Suppressor macrophage treated with lipopolysaccharide for 4 hours (primary cell): ENCODE results near the gene LCN1.
"Not testable (repeated sequence)": the region's sequence is repeated elsewhere in the genome, so short reads cannot be mapped to it uniquely, and the experiment has no call there.

ENCODE experiments used
- DNase-seq: peaks from one replicate; pipeline ENCODE4 v3.0.0-alpha.2; 2020

Gene LCN1

DNA sequence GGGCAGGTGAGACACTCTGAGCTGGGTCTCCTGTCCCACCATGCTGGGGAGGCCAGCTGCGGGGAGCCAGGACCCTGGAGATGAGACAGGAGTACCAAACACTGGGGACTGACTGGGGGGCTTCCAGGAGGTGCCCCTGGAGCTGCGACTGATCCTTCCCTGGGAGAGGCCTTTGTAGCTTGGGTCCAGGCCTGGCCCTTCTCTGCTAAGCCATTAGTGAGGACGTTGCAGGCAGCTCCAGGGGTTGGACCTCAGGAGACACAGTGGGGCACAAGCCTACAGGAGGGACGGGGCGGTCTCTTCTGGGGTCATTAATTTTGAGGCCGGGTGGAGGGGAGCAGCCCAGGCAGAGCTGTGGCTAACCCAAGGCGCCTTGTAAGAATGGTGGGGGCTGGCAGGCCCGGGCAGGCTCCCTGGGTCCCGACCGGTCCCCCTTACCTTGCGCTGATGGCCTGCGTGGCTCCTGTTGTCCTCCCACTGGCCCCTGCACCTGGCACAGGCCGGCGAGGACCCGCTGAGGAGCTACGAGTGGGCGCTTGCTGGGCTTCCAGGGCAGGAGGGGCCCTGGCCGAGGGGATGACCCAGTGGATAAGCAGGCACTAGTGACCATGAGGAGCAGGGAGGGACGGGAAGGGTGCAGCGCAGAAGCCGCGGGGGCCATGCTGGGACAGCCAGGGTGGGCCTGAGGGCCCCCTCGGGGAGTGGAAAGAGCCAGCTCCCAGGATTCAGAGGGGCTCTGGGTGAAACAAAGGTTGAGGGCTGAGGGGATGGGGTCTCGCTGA lies 15.6 kb upstream of the LCN1 start:
- no peak for DNase-seq

DNA sequence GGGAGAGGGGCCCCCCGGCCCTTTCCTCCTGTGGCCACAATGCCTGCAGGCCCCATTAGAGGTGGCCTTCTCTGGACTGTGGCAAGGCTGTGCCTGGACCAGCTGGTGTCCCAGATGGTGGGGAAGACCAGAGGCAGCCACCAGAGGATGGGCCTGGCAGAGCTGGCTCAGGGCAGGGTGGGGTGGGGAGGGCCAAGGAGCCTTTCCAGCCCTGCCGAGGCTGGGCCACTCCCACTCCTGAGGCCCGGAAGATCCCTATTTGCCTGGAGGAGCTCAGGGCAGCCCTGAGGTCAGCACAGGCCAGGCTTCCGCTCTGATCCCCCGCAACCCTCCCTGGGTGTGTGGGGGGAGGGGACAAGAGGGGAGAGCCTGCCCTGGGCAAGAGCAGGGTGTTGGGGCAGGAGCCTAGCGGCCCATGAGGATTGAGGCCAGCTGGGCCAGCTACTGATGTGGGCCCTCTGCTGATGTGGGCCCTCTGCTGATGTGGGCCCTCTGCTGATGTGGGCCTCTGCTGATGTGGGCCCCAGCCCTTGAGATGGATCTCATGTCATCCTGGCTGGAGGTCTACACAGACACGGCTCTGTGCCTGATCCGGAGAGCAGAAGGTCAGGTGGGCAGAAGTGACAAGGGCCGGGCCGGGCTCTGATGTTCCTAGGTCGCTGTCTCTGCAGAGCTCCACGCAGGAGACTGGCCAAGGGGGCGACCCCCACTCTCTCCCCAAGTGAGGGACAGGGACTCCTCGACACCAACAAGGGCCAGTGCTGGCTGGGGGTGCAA lies 14.7 kb upstream of the LCN1 start:
- no peak for DNase-seq

DNA sequence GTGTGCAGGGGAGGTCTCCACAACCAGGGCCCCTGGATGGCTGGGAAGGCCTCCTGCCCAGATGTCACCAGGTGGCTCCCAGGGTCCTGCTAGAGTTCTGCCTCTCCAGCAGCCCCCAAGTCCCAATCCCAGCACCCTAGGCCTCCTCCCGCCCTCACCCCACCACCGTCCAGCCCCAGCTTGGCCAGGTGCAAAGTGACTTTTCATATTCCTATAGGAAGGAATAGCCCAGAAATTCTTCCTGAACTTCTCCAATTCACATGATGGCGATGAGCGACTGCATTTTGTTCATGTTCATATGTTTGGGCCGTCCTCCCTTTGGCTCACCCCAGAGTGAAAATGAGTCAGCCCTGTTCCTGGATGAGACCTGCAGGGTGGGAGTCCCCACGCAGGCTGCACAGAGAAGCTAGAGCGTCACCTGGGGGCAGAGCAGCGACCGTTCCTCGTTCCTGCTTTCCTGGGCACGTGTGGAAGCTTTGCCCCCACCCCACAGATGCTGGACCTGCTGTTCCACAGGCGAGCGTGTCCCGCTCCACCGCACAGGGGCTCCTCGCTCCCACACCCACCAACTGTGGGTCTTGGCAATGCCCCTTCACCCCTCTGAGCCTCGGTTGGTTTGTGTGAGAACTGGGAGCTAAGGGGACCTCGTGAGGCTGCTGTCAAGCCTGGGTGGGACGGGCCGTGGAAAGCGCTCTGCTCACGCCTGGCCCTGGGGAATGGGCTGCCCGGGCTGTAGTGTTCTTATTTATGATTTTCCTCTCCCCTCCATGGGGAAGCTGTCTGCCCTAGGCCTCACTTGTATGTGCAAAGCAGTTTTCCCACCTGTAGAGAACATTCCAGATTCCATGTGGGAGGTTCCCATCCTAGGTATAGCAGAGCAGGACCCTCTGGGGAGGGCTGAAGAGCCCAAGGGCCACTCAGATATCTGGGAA lies 13.9 kb upstream of the LCN1 start:
- DNase-seq = no peak

DNA sequence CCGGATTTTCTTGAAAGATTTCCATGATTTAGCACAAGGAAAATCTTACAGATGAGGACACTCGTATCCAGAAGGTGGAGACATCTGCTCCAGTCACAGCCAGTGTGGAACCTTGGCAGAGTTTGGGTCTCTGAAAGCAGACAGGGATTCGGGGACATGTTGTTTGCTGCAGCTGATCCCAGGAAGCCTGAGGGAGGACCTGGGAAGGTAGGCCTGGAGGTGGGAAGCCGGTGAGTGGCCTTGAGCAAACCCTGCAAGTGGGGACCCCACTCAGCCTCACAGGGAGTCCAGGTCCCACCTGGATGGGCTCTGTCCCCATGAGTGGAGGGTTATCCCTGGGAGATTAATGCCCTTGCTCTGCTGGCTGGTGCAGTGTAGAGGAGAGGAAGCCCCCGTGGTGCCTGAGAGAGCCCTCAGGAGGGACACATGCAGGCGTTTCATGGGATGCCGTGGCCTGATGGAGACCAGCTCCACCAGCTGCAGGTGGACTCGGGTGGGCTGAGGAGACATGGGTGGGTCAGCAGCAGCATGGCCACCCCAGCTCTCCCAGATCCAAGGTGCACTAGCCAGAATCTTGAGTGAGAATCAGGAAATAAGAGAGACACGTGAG lies 12.9 kb upstream of the LCN1 start:
- DNase-seq = no peak

DNA sequence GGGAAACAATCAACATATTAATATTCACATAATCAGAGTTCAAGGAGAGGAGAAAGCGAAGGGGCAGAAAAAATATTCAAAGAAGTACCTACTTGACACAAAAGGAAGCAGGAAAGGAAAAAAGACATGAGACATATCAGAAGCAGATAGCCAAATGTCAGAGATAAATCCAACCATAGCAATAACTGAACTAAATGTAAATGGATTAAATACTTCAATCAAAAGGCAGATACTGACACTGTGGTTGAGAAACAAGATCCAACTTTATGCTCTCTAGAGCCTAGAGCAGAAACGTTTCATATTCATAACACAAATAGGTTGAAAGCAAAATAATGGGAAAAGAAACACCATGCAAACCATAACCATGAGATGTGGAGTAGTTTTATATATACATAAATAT lies 11.8 kb upstream of the LCN1 start:
- no peak for DNase-seq

DNA sequence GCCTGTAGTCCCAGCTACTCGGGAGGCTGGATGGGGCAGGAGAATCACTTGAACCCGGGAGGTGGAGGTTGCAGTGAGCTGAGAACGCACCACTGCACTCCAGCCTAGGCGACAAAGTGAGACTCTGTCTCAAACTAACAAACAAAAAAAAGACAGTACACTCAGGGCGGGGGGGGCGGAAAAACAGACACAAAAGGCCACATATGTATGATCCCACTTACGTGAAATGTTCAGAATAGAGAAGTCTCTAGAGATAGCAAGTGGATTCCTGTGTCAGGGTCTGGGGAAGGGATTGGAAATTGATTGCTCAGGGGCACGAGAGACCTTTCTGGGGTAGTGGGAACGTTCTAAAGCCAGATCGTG lies 9.0 kb upstream of the LCN1 start:
- no peak for DNase-seq

DNA sequence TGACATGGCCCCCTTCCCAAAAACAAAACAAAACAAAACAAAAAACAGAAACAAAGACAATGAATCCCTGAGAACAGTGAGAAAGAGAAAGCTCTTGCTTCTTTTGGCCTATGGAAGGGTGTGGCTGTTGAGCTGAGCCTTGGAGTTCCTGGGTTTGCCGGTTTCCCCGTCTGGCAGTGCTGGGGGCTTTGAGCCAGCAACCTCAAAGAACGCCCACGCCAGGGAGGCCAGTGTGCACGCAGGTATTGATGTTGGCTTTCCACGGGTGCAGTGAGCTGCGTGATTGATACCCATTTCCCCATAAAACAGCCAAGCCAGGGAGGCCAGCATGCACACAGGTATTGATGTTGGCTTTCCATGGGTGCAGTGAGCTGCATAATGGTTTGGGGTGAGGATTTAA lies 8.3 kb upstream of the LCN1 start:
- DNase-seq = no peak

DNA sequence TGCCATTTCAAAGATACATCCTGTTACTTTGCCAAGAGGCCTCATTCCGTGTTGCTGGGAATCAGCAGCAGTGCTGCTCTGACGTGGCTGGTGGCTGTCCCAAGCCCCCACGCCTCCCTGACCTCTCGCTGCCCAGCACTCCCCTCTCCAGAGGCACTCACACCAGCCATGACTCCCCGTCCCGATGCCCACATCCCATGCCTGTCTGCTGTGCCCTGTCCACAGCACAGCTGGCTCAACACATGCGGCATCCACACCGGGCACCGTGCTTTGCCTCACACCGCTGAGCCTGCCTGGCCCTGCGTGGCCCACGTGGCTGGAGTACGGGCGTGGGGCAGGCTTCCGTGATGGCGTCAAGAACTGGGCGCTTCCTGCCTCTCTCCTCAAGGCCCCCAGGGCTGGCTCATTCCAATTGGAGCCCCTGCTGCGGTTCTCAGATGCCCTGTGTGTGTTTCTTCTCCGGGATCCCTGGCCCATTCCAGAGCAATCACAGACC lies 7.8 kb upstream of the LCN1 start:
- DNase-seq = no peak

DNA sequence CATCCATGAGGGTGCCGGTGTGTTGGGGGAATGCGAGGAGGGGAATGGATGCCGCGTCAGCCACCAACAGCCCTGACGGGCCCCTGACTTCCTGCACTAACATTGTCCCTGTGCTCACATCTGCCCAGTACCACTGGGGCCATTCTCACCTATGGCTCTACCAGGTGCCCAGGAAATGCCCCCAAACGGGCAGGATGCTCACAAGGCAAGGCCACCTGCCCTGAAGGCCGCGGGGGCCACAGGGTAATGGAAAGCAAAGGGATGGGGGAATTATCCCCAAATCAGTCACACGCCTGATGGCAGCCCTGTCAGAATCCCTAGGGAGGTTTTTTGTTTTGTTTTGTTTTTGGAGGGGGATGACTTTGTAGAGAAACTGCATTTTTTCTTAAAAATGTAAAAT lies 7.3 kb upstream of the LCN1 start:
- not testable (repeated sequence) for DNase-seq

DNA sequence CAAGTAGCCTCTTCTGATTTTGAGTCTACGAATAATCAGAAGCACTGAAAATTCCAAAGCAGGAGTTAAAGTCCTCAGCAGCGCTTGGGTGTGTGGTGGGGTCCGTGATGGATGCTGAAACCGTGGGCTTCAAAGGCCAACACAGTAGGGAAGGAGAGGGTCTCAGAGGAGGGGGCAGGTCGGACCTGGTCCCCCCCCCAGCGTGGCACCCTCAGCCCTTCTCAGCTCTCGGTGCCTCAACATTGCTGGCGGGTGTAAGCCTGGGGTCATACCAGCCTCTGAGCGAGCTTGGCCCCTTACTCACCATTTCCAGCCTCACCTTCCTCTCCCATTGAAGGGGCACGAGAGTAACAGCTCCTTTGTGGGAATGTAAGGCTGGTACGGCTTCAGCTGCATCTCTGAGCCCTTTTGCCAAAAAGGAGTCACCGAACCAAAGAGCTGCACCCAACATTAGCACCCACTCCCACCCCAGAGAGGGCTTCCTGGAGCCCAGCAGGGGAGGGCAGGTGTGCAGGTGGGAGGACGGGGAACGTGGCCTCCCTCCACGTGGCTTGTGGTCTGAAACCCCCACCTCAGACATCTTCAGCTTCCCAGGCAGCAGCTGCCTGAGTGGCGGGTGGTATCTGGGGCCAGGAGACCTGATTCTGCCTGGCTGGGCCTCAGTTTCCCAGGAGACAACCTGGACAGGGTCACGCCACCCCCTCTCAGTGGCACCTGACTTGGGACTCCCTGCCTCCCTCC lies 6.7 kb upstream of the LCN1 start:
- DNase-seq = no peak

DNA sequence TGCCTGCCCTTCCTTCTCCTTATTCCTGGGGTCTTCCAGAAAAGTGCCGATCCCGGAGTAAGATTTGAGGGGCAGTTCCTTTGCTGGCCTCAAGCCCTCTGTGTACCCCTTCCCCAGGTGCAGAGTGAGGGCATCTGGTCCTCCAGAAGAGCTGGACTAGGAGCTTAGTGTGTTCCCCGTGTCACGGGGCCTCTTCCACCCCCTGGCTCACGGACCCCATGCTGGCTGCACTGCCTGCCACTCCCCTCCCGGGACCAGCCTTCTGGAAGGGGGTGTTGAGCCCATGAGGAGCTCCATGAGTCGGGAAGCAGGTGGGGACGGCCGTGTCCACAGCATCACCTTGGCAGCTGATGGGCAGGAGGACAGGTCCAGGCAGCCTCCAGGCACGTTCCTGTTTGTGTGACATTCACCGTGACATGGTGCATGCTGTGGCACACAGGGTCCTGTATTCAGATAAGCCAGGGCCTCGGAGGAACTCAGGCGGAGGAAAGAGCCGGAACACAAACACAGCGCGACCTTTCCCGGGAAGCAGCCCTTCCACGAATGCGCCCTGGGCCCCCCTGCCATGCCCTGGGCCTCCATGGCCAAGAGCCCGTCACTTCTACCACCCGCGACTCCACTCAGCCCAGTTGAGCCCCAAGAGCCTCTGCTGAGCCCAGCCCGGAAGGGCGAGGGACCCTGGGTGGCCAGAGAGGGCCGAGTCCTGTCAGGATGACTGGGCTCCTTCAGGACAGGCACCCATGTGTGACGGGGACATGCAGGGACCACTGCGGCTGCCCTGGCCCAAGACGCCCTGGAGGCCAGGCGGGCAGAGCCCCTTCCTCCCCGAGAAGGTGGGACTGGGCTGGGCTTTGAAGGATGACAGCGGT lies 5.9 kb upstream of the LCN1 start:
- DNase-seq = no peak

DNA sequence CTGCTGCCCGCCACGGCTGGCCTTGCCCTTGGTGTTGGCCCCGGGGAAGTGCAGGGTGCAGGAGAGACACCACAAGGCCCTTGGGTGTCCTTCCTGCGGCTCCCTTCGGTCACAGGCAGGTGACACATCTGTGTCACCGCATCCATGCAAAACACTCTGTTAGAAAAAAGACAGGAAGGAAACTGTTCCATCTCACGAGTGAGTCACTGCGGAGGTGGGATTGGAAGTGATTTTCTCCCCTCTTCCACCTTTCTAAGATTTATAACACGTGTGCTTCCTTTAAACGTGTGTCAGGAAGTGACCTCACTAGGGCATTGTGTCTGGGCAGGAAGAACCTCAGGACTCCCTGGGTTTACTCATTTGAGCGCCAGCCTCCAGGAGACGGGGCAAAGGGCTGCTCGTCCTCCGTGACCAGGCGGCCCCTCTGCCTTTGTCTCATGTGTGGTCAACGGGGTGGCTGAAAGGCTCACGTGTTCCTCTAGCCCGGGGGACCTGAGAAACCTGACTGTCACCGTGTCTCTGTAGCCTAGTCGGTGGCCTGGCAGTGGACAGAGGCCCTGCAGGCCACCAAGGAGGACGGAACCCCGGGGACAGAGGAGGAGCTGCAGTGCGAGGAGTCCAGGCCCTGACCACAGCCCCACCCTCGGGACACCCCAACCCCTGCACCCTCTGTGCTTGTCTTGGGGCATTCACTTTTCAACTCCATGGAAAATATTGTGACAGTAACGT lies 4.9 kb upstream of the LCN1 start:
- no peak for DNase-seq

DNA sequence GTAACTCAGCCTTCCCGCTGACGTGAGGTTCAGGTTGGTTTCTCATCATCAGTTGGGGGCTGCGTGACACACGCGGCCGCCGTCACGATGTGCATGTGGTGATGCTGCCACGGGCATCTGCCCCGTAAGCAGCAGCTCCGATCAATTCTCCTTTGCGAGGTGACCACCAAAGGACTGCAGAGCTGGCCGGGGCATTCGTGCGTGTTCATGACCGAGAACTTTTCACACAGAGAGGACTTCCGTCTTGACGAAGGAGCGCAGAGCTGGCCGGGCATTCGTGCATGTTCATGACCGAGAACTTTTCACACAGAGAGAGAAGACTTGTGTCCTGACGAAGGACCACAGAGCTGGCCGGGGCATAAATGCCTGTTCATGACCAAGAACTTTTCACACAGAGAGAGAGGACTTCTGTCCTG lies 3.8 kb upstream of the LCN1 start:
- DNase-seq = no peak

DNA sequence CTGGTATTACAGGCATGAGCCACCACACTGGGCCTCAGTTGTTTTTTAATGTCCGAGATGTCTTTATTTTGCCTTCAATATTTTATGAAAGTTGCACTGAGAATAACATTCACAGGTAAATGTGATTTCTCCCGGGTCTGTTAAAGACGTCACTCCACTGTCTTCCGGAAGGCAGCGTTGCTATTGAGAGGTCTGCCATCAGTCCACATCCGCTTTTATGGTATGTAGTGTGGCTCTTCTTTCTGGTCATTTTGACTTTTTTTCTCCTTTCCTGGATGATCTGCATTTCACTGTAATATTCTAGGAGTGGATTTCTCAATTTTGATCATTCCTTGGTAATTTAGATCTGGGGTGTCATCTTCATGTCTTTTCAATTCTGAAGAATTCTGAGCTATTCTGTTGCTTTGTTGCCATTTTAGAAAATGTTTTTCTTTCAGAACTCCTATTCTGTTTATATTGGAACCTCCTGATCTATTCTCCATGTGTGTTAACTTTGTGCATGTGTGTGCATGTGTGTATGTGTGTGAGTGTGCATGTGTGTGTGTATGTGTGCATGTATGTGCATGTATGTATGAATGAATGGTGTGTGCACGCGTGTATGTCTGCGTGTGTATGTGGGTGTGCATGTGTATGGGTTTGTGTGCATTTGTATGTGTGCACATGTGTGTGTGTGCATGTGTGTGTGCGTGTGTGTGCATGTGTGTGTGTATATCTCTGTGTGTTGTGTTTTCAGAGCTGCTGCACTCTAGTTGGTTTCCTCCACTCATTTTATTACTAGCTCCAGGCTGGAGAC lies 1.9 kb upstream of the LCN1 start:
- DNase-seq = no peak

DNA sequence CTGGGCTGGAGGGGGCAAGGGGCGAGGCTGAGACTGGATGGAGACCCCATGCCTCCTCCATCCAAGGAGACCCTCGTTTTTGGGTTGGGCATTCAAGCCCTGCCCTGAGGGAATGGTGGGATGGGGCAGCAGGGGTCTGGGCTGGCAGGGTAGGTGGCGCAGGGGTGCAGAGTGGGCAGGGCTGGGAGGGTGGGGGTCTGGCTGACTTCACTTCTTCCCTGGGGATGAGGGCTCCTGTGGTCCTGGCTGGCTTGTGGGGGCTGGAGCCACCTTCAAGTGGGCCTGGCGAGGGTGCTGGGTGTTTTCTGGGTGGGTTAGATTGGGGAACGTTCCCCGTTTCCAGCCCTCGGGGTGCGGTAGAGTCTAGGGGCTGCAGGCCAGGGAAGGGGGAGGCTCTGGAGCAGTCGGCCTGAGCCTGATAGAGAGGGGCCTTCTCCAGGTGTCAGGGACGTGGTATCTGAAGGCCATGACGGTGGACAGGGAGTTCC lies 412 bp downstream of the LCN1 start:
- no peak for DNase-seq

DNA sequence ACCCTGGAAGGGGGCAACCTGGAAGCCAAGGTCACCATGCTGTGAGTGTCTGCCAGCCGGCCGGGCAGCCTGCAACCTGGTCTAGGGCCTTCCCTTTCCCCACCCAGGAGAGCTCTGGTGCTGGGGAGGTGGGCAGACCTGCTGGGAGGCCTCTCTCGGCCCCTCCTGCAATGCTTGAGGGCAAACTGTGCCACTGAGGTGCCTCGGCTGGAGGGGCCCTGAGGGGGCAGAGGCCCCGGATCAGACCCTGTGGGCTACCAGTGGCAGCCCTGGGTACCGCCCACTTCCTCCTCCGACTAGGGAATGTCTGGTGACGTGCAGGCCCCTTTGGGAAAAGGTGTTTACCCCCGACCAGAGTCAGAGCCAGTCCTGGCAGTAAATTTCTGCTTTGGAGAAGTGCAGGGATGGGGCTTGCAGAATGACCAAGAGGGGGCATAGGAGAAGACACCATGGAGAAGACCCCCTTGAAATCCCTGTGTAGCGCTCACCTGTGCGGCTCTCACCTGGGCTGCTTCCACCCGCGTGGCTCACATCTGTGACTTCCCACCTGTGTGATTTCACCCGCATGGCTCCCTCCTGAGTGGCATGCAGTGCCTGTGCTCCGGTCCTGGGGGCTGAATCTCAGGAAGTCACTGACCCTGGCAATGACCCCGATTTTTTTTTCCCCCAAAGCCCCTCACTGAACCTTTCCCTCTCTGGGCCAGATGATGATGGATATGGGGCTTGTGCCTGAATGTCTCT lies 1.1 kb downstream of the LCN1 start:
- no peak for DNase-seq

DNA sequence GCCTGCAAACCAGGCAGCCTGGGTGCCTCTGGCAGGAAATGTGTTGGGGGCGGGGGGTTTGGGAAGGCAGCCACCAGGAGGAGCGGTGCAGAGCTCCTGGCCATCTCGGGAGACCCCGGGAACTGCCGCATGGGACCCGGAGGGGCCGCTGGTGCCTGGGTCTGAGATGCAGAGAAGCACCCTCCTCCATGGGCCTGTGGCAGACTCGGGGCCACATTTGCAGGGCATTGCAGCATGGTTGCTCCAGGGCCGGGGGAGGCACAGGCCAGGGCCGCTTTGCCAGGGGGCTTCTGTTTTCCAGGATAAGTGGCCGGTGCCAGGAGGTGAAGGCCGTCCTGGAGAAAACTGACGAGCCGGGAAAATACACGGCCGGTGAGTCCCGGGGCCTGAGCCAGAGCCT lies 1.7 kb downstream of the LCN1 start:
- DNase-seq = no peak

DNA sequence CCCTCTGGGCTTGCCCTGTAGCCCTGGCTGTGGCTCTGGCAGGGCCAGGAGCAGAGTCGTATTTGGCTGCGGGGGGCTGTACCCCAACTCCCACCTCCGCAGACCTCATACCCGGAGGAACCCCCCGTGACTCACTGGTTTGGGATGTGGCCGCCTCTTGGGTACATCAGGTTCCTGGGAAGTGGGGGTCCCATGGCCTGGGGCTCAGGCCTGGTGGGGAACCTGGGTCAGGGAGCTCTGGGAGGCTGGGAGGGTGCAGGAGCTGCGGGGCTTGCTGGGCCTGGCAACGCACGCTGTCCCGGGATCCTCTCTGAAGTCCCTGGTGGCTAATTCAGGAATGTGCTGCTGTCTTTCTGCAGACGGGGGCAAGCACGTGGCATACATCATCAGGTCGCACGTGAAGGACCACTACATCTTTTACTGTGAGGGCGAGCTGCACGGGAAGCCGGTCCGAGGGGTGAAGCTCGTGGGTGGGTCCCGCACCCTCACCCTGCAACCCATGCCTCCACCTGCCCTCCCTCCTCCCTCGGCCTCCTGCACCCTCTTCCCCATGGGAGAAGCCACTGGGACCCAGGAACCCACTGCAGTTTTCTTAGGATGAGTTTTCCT lies 2.4 kb downstream of the LCN1 start:
- DNase-seq = no peak
